Activated gamma-delta T cell treated with anti-CD3 and anti-CD28 coated beads, Interleukin-2, amount 50 U/mL, for 16 hours (primary cell): ENCODE measurements around the gene ASIC1.
A peak's percentile ranks its signal among the peaks of the same experiment; 100 is the strongest.

Source experiments
- DNase-seq: peaks from one replicate; pipeline ENCODE4 v3.0.0-alpha.2; 2020; ENCODE audit warnings: low read depth

Gene ASIC1

GRCh38 chr12:50084775-50085614 lies 27.6 kb downstream of the ASIC1 start, which contains the start of gene SMARCD1:
TSS of gene SMARCD1 (plus strand) at chr12:50085342. CDS start at chr12:50085370, 28 bp downstream.
- peak; percentile 81 for DNase-seq

GRCh38 chr12:50085615-50086072 lies 28.2 kb downstream of the ASIC1 start:
- DNase-seq, result no peak

DNA sequence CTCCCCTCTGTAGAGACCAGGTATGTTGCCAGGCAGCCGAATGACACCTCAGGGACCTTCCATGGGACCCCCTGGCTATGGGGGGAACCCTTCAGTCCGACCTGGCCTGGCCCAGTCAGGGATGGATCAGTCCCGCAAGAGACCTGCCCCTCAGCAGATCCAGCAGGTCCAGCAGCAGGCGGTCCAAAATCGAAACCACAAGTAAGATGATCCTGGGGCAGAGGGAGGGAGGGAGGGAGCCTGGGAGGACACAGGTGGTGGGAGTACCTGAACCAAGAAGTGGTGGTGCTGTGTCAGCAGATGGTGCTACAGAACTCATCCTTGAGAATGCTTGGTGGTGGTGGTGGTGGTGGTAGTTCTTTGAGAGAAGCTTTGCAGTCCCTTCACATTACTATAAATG lies 28.8 kb downstream of the ASIC1 start:
- DNase-seq, result no peak

GRCh38 chr12:50087151-50087550 lies 29.8 kb downstream of the ASIC1 start:
- DNase-seq, result no peak

DNA sequence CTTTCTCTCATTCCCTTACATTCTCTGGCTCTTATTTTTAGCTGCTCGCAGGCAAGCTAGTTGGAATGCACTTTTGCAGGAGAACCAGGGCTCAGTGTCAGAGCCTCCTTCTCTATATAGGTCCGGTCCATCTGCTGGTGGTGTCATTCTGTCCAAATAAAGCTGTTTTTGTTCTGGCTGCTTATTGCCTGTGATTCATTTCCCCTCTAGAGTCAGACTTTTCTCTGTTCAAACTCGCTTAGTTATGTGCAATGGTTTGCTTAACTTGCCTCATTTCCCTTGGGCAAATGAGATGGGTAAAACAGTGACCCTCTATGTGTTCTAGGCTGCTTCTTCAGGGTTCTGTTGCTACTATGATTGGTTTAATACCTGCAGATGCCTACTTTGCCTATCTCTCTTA lies 30.6 kb downstream of the ASIC1 start:
- no peak for DNase-seq

- DNase-seq, result peak; percentile 34
These were observed 31.4 kb downstream of the ASIC1 start for GRCh38 chr12:50088577-50089335.

GRCh38 chr12:50089730-50090129 lies 32.3 kb downstream of the ASIC1 start:
- no peak for DNase-seq

- no peak for DNase-seq
These were observed 33.0 kb downstream of the ASIC1 start for GRCh38 chr12:50090391-50090790.

- DNase-seq, result no peak
These were observed 40.6 kb downstream of the ASIC1 start for GRCh38 chr12:50097952-50098351.

DNA sequence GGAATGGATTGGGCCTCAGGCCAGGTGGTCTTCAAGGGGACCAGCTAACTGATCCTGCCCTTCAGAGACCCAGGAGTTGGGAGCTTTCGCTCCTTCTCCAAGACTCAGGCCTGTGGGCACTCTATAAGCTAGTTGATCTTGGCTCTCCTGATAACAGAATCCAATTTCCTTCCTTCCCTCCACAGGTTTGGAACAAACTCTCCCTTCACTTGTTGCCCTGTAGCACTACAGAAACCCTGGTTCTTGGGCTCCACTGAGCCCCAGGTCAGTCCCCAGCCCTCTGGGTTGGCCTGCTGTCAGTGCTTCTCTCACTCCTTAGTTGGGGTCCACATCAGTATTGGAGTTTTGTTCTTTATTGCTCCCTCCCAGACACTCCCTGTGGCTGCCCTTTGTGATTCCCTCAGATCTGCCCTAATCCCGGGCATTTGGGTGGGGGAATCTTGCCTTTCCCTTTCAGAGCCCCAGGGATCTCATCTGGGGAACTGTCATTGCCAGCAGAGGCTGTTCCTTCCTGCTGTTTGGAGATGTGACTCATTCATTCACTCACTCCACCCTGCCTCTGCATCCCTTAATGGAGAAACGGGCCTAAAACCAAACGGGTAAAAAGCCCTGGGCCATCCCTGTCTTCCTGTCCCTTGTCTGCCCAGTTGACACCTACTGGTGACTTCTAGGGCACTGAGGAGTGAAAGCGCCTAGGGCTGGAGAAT lies 42.1 kb downstream of the ASIC1 start:
- DNase-seq, result no peak

- no peak for DNase-seq
These were observed 43.2 kb downstream of the ASIC1 start for GRCh38 chr12:50100561-50100960.

DNA sequence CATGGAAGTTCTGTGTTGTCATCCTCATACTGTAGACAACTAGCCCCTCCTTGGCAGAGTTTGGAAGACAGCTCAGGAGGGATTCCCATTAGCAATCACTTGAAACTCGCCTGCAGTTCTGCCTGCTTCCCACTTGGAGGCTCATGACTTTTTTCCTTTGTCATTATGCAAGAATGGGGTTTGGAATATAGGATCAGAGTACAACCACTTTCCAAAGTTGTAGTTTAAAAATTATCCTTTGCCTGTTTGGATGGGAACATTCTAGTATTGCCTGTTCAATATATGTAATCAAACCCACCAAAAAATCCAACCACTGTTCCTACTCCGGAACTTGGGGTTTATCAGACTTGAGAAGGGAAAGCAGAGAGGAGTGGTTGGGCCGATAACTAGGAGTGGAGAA lies 44.3 kb downstream of the ASIC1 start:
- no peak for DNase-seq

- no peak for DNase-seq
These were observed 44.7 kb downstream of the ASIC1 start for GRCh38 chr12:50102131-50102531.

GRCh38 chr12:50102646-50103309 lies 45.4 kb downstream of the ASIC1 start:
- no peak for DNase-seq

GRCh38 chr12:50103351-50103750 lies 46.0 kb downstream of the ASIC1 start:
- no peak for DNase-seq

GRCh38 chr12:50103767-50104321 lies 46.4 kb downstream of the ASIC1 start, which contains the start of gene GPD1:
TSS of gene GPD1 (plus strand) at chr12:50104008. CDS start at chr12:50104051, 43 bp downstream.
- no peak for DNase-seq

- DNase-seq, result no peak
These were observed 47.3 kb downstream of the ASIC1 start for GRCh38 chr12:50104417-50105366.

GRCh38 chr12:50105913-50106450 lies 48.6 kb downstream of the ASIC1 start:
- DNase-seq, result no peak

- no peak for DNase-seq
These were observed 49.5 kb downstream of the ASIC1 start for GRCh38 chr12:50106907-50107306.
